ENCODE results near the gene GPX7.

Gene GPX7

DNA sequence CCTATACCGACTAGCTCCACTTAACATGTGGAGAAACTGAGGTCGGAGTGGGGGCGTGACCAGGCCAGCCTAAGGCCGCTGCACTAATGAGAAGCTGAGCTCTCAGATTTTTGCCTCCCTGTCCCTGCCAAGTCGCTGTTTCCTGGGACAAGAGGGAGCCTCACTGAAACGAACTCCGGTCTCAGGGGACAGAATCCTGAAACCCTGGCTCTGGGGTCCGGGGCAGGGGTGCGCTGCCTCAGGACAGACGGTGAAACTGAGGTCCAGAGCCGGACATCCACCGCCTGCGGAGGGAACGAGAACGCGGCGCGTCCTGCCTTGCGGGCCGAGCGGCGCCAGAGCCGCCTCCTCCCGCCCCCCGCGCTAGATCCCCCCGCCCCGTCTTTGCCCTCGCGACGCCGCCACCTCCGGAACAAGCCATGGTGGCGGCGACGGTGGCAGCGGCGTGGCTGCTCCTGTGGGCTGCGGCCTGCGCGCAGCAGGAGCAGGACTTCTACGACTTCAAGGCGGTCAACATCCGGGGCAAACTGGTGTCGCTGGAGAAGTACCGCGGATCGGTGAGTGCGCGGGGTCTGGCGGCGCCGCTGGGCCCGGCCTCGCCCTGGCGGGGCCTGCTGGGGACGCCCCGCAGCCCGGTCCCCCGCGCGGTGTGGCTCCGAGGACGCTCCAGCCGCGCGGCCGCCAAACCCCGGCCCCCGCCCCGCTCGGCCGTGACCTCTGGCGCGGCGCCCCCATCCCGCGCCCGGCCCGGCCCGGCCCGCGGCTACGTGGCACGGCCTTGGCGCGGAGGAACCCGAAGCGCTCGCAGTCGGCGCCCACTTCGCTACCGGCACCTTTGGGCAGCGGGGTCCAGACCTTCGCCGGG lies at the start of gene GPX7:
GPX7 (plus strand) TSS at position 381 of the 865 bp plus-strand sequence; CDS start at position 420, 39 bp downstream.
- H3K4me1 Mint-ChIP-seq: peaks cover 42% of the 10 kb centered on the region
- H3K36me3 Mint-ChIP-seq: peaks cover 1% of the 10 kb centered on the region
- H3K9me3 Mint-ChIP-seq: no peaks in the 10 kb centered on the region
- H3K4me3 Mint-ChIP-seq: peak within 1 kb of the TSS; percentile 80
- peak; percentile 40 to 76 for DNase-seq (ENCODE audit: low spot score in 2 of 2)
- ATAC-seq: peak; percentile 74
- peak within 1 kb of the TSS; percentile 93 for H3K27ac Mint-ChIP-seq

DNA sequence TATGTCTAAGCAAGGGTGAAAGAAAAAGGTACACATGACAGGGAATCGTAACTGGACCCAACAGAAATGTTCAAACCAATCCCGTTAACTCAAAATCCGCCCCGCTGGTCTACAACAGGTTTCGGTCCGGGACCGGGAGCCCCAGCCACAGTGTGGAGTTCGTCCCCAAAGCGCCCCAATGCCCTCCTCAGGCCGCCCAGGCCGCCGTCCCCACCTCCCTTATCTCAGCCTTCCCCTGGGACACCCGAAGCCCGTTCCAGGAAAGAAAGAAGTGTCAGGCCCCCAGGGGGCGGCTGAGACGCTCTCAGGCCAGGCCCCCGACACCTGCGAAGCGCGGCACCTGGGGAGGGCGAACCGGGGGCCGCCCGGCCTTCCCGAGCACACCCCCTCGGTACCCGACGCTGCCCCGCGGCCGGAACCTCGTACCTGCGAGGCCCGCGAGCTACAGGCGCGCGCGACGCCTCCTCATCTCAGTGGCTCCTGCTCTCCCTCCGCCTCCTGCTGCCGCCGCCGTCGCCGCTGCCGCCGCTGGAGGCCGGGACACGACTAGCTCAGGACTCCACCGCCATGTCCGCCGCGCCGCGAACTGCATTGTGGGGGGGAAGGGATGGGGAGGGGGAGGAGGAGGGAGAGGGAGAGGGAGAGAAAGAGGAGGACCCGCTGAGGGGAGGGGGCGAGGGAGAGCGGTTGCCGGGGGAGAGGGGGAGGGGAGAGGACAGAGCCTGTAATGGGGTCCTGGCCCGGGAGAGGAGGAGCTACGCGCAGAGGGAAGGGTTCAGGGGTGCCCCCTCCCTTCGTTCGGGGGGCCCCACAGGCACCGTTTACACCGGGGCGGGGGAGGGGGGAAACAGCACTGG lies 49.4 kb upstream of the GPX7 start, which contains the start of gene TUT4:
TUT4 (minus strand) TSS at position 588 of the 857 bp plus-strand sequence. CDS start 26,812 bp downstream, outside the sequence.
- no peak within 1 kb of the TSS for H3K27ac Mint-ChIP-seq
- H3K36me3 Mint-ChIP-seq: peaks cover 4% of the 10 kb centered on the region
- ATAC-seq: peak; percentile 72
- peaks cover 23% of the 10 kb centered on the region for H3K4me1 Mint-ChIP-seq
- H3K4me3 Mint-ChIP-seq: no peak within 1 kb of the TSS
- H3K9me3 Mint-ChIP-seq: no peaks in the 10 kb centered on the region
- peak; percentile 60 to 86 for DNase-seq (ENCODE audit: low spot score in 2 of 2)

DNA sequence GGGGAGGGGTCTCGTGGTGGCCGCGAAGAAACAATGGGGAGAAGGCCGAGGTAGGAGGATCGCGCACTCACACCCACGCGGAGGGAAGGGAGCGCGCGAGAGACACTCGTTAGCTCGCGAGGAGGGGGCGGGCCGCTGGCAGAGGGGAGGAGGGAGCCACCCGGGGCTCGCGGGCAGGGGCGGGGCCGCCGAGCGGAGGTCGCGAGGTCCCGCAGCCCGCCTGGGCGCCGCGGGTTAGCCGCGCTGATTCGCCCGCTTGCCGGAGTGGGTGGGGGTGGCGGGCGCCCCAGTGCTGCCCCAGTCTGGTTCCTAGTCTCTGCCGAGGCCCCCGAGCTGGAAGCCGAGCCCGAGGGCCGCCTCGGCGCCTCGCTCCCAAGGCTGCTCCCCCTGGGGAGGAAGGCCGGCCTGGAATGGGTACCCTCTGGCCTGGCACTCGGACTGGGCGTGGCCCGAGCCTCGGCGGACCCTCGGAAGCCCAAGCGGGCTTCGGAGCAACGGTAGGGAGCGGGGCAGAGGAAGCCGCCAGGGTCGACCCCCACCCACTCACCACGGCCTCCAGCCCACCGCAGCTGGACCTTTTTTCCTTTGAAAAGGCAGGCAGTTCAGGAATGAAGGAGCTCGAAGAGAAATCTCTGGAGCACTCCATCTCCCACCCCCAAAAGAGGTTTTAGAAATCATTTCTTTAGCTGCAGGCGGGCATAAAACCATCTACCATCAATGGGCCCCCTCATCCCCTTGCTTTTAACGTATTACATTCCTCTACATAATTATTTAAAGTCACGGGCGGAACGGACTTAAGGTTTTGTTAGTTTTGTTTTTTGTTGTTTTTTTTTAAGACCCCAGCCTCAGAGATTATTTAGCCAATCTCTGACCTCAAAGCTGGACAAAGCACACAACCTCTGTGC lies 48.6 kb upstream of the GPX7 start:
- Mint-ChIP-seq H3K27ac (no peak overlapping the region), H3K9me3 (no peaks in the 10 kb centered on the region), H3K4me1 (peaks cover 20% of the 10 kb centered on the region), H3K36me3 (peaks cover 4% of the 10 kb centered on the region), H3K4me3 (no peak overlapping the region)
- ATAC-seq: peak; percentile 91
- DNase-seq (ENCODE audit: low spot score in 2 of 2): peak; percentile 82 to 93

DNA sequence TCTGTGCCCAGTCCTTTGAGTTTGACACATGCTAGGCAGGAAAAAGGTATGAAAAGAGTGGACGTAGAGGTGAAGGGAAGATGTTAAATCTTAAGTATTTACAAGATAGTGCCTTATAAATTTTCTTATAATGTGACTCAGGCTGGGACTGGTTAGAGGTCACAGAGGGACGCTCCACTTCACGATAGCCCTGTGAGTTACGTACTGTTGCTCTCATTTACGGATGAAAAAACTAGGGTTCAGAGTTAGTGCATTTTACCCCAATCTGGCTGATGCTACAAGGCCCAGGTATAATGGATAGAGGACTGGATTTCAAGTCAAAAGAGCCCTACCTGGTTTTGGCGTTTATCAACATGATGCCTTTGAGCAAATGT lies 47.9 kb upstream of the GPX7 start:
- no peak for DNase-seq (ENCODE audit: low spot score in 2 of 2)
- Mint-ChIP-seq H3K9me3 (no peaks in the 10 kb centered on the region), H3K27ac (no peak overlapping the region), H3K36me3 (peaks cover 4% of the 10 kb centered on the region), H3K4me1 (peaks cover 14% of the 10 kb centered on the region), H3K4me3 (no peak overlapping the region)
- no peak for ATAC-seq

DNA sequence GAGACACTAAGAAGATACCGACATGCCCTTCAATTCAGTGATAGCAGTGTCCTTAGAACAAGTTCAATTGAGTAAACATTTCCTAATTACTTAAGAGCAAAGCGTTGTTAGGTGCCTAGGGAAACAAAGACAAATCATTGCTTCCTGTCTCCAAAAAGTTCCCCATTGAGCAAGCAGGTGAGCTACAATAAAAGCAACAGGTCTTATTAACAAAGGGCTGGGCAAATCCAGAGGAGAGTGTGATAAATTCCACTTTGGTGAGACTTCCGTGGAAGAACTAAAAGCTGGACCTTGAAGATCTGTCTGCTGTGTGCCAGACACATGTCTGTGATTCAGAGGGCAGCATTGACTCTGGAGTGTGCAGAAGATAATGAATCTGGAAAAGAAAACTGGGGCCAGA lies 47.4 kb upstream of the GPX7 start:
- no peak overlapping the region for H3K4me3 Mint-ChIP-seq
- H3K4me1 Mint-ChIP-seq: peaks cover 9% of the 10 kb centered on the region
- H3K36me3 Mint-ChIP-seq: peaks cover 4% of the 10 kb centered on the region
- DNase-seq (ENCODE audit: low spot score in 2 of 2) (no peak), ATAC-seq (no peak)
- H3K9me3 Mint-ChIP-seq: no peaks in the 10 kb centered on the region
- H3K27ac Mint-ChIP-seq: no peak overlapping the region

DNA sequence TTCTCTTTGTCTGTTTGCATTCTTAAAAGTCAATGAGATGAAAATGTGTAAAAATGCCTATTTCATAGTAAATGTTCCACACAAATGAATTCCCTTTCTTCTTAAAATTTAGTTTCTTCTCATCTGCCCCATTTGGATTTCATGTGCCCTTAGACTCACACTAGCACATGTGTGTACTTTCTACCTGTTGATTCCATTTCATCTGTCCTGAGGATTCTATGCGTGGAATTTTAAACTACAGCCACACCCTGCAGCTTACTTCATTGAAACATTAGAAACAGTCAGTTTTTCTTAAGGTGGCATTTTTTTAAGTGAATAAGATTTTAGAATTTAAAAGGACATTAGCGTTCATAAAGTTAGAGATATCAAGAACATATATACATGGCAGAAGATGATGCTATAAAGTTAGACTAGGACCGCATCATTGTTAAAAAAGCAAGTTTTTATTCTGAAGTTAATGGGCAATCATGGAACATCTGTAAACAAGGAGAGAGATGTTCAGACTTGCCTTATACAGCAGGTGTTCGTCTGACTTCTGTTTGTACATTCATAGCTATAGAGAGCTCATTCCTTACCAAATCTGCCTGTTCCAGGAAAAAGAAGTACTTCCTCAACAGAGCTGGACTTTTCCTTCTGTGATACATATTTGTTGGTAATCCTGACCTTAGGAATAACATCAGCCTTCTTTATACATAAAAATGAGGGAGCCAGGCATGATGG lies 45.4 kb upstream of the GPX7 start:
- no peaks in the 10 kb centered on the region for H3K9me3 Mint-ChIP-seq
- no peak overlapping the region for H3K4me3 Mint-ChIP-seq
- no peak overlapping the region for H3K27ac Mint-ChIP-seq
- no peak for ATAC-seq
- peaks cover 4% of the 10 kb centered on the region for H3K36me3 Mint-ChIP-seq
- H3K4me1 Mint-ChIP-seq: peaks cover 8% of the 10 kb centered on the region
- DNase-seq (ENCODE audit: low spot score in 2 of 2): no peak

DNA sequence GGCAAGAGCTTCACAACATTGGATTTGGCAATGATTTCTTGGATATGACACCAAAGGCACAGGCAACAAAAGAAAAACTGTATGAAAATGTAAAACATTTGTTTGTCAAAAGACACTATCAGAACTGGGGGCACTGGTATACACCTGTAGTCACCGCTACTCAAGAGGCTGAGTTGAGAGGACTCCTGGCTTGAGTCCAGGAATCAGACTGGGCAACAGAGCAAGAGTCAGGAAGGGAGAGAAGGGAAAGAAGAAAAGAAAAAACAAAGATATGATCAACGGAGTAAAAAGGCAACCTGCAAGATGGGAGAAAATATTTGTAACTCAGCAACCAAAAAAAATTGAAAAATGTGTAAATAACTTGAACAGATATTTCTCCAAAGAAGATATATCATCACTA lies 43.2 kb upstream of the GPX7 start:
- Mint-ChIP-seq H3K27ac (no peak overlapping the region), H3K36me3 (peaks cover 1% of the 10 kb centered on the region), H3K9me3 (no peaks in the 10 kb centered on the region), H3K4me1 (peaks cover 7% of the 10 kb centered on the region), H3K4me3 (no peak overlapping the region)
- DNase-seq (ENCODE audit: low spot score in 2 of 2) (no peak), ATAC-seq (no peak)

DNA sequence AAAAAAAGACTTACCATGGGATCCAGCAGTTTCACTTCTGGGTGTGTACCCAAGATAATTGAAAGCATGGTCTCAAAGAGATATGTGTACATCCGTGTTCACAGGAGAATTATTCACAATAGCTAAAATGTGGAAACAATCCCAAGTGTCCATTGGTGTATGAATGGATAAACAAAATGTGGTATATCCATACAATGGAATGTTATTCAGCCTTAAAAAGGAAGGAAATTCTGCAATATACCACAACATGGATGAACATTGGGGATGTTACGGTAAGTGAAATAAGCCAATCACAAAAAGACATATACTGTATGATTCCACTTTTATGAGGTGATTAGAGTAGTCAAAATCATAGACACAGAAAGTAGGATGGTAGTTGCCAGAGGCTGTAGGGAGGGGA lies 42.3 kb upstream of the GPX7 start:
- no peaks in the 10 kb centered on the region for H3K36me3 Mint-ChIP-seq
- no peaks in the 10 kb centered on the region for H3K4me1 Mint-ChIP-seq
- H3K9me3 Mint-ChIP-seq: no peaks in the 10 kb centered on the region
- DNase-seq (ENCODE audit: low spot score in 2 of 2): no peak
- H3K27ac Mint-ChIP-seq: no peak overlapping the region
- no peak for ATAC-seq
- H3K4me3 Mint-ChIP-seq: no peak overlapping the region

DNA sequence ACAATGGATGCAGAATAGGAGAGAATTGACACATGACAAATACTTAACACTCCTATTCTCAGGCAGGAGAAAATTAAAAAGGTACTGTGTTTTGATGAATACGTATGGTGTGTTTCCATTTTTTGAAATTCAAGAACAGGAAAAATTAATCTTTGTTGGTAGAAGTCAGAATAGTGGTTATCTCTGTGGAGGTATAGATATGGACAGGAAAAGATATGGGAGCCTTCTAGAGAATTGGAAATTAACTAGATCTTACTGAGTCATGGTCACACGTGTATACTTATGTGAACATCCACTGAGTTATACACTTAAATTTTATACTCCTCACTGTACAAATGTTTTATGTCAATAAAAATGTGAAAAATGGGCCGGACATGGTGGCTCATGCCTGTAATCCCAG lies 39.4 kb upstream of the GPX7 start:
- Mint-ChIP-seq H3K4me3 (no peak overlapping the region), H3K36me3 (no peaks in the 10 kb centered on the region), H3K4me1 (no peaks in the 10 kb centered on the region), H3K27ac (no peak overlapping the region), H3K9me3 (no peaks in the 10 kb centered on the region)
- no peak for DNase-seq (ENCODE audit: low spot score in 2 of 2)
- ATAC-seq: no peak

DNA sequence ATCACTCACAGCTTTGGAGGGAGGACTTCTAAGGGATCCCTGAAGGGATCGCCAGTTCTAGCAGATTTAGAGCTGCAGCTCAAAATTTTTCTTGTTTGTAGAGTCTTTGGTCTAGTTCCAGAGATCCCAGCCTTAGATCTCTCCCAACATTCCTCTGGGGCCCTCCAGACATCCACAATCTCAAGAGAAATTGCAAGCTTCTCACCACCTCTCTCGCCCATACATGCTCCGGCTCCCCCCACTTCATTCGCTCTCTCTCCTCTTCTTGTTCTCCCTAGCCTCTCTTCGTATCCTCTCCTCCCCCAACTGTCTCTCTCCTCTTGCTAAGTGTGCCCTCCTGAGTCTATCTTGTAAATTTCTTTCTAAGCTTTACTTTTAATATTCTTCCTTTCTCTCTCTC lies 34.2 kb upstream of the GPX7 start:
- DNase-seq (ENCODE audit: low spot score in 2 of 2) (no peak), ATAC-seq (no peak)
- Mint-ChIP-seq H3K27ac (no peak overlapping the region), H3K36me3 (no peaks in the 10 kb centered on the region), H3K4me1 (peaks cover 5% of the 10 kb centered on the region), H3K4me3 (no peak overlapping the region), H3K9me3 (no peaks in the 10 kb centered on the region)

DNA sequence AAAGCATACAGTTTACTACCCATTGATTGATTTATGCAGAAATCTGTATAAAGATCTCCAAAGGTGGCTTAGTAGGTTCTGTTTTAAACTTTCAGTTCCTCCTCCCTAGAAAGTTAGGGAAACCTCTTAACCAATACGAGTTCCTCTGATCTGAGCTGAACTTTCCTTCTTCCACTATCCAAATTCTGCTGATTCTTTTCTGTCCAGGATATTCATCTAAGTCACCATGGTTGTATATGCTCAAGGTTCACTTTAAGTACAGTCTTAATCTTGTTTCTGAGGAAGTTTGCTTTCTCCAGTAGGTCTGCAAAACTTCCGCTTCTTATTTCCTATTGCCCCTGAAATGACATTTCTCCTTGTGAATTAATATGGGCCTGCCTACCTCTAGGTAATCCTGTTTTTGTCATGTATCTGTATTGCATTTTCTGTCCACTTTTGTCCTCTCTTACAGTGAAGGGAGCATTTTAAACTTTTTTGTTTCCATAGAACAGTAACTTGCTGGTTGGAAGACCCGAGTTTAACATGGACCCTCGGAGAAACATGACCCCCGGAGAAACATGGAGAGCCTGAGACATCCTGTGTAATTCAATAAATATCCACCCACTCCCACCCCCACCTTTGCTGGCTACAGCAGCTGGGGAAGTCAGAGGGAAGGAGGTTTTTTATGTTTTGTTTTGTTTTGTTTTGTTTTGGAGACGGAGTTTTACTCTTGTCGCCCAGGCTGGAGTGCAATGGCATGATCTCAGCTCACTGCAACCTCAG lies 32.5 kb upstream of the GPX7 start:
- no peak overlapping the region for H3K4me3 Mint-ChIP-seq
- DNase-seq (ENCODE audit: low spot score in 2 of 2): no peak
- no peaks in the 10 kb centered on the region for H3K36me3 Mint-ChIP-seq
- H3K4me1 Mint-ChIP-seq: peaks cover 5% of the 10 kb centered on the region
- no peaks in the 10 kb centered on the region for H3K9me3 Mint-ChIP-seq
- no peak overlapping the region for H3K27ac Mint-ChIP-seq
- no peak for ATAC-seq

DNA sequence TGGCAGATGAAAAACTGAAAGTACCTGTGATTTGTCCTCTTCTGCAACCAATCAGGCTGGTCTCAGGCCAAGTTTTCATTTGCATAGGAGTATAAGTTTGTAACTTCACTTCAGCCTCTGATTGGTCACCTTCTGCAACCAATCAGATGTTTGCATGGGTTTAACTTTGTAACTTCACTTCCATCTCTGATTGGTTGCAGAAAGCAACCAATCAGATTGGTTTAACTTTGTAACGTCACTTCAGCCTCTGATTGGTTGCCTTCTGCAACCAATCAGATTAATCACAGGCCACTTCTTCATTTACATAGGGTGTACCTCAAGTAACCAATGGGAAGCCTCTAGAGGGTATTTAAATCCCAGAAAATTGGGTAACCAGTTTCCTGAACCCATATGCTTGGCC lies 30.4 kb upstream of the GPX7 start:
- H3K36me3 Mint-ChIP-seq: no peaks in the 10 kb centered on the region

DNA sequence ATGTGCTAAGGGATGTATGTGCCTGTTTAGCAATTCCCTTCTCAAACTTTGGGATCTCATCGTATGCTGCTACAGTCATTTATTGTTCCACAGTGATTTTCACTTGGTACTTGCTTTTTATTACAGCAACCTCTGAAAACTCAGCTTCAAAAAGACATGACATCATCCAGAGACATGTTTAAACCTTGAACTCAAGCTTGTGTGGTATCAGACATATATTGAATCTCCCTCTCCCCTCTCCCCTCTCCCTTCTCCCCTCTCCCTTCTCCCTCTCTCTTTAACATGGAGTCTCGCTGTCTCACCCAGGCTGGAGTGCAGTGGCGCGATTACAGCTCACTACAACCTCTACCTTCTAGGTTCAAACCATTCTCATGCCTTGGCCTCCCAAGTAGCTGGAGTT lies 29.8 kb upstream of the GPX7 start:
- Mint-ChIP-seq H3K36me3 (no peaks in the 10 kb centered on the region), H3K4me3 (no peak overlapping the region), H3K27ac (no peak overlapping the region), H3K4me1 (peaks cover 5% of the 10 kb centered on the region), H3K9me3 (no peaks in the 10 kb centered on the region)
- no peak for ATAC-seq
- no peak for DNase-seq (ENCODE audit: low spot score in 2 of 2)

More for the DNA sequence above, 30.4 kb upstream of the GPX7 start:
- no peak for DNase-seq (ENCODE audit: low spot score in 2 of 2)
- Mint-ChIP-seq H3K27ac (no peak overlapping the region), H3K4me3 (no peak overlapping the region), H3K9me3 (no peaks in the 10 kb centered on the region), H3K4me1 (peaks cover 5% of the 10 kb centered on the region)
- ATAC-seq: no peak

DNA sequence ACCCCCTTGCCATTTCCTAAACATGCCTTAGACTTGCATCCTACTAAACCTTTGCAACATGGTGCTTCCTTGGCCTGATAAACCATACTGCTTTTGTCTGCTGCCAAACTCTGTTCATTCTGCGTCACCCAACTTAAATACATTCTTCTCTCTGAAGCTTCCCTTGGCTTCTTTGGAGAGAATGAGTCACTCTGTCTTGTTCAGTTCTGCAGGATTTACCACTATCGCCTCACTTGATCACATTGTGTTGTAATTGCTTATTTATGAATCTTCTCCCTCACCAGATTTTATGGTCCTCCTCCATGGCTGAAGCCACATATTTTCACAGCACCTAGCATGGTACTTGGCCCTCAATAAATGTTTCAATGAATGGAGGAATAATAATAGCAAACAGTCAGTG lies 27.6 kb upstream of the GPX7 start:
- no peaks in the 10 kb centered on the region for H3K9me3 Mint-ChIP-seq
- no peak for ATAC-seq
- H3K27ac Mint-ChIP-seq: no peak overlapping the region
- no peak overlapping the region for H3K4me3 Mint-ChIP-seq
- peaks cover 9% of the 10 kb centered on the region for H3K4me1 Mint-ChIP-seq
- no peaks in the 10 kb centered on the region for H3K36me3 Mint-ChIP-seq
- DNase-seq (ENCODE audit: low spot score in 2 of 2): no peak

Measured in stimulated activated effector memory CD8-positive, alpha-beta T cell treated with anti-CD3 and anti-CD28 coated beads, Interleukin-12 subunit alpha, Interleukin-12 subunit beta, amount 100 ng/mL, for 72 hours (primary cell).